ENCODE data around the gene SCUBE1. TPM values are rescaled to one million over a fixed set of nuclear protein-coding genes. Genes with fewer than 3 reads are reported as not detected.

The SCUBE1 gene
- total RNA-seq, 2 experiments from 2014 or later: not detected

GRCh38 chr22:43191831-43192230 lies 151.3 kb downstream of the SCUBE1 start:
- CTCF ChIA-PET (ENCODE audit: unreplicated experiment): no interaction called here

GRCh38 chr22:43188829-43189545 lies 154.2 kb downstream of the SCUBE1 start:
- H4K20me1 ChIP-seq (ENCODE audit: insufficient read depth, low read length): no peaks in the 10 kb centered on the region
- no peak overlapping the region for H3K4me2 ChIP-seq (ENCODE audit: low read length)
- DNase-seq (ENCODE audit: low spot score): no peak
- ChIA-PET CTCF (ENCODE audit: unreplicated experiment) (no interaction called here), POLR2A (interaction anchor here (0.7 kb wide), 2 partner anchors 474 to 858 kb away, joined by 4 read pairs; no protein-coding TSS in a partner anchor)
- no peak for TF ChIP-seq CTCF (conservative IDR thresholded peaks at IDR 0.05; ENCODE audit: low read length)
- no peak for TF ChIP-seq EZH2phosphoT487 (IDR thresholded peaks at IDR 0.05; ENCODE audit: borderline replicate concordance, low read depth, low read length)
- peaks cover 4% of the 10 kb centered on the region; the same call in 1 of the 2 replicates for H3K9me3 ChIP-seq (ENCODE audit: low read length)
- H3K9me2 ChIP-seq (ENCODE audit: insufficient read depth, low read length): no peaks in the 10 kb centered on the region
- peaks cover 1% of the 10 kb centered on the region; the same call in 1 of the 2 replicates for H3K36me3 ChIP-seq (ENCODE audit: insufficient read depth, low read length)
- H3K4me1 ChIP-seq (ENCODE audit: insufficient read depth, low read length, poor library complexity, severe bottlenecking): peaks cover 20% of the 10 kb centered on the region
- H2AFZ ChIP-seq (ENCODE audit: low read length): no peak overlapping the region
- no peak overlapping the region for H3K27ac ChIP-seq (ENCODE audit: low read depth, low read length, poor library complexity, severe bottlenecking)
- no peak overlapping the region for H3K4me3 ChIP-seq (ENCODE audit: low read depth, low read length, poor library complexity, severe bottlenecking)
- H3K79me2 ChIP-seq (ENCODE audit: insufficient read depth, low read depth, low read length): peaks cover 16% of the 10 kb centered on the region; the same call in 1 of the 2 replicates
- BruUV-seq (replicated peaks): no TSS peak
- intact Hi-C loops (cut with micrococcal nuclease; ENCODE audit: unreplicated experiment): no loop called here

More at GRCh38 chr22:43191831-43192230, 151.3 kb downstream of the SCUBE1 start:
- H3K4me2 ChIP-seq (ENCODE audit: low read length): no peak overlapping the region
- no peaks in the 10 kb centered on the region for H3K9me2 ChIP-seq (ENCODE audit: insufficient read depth, low read length)
- no peaks in the 10 kb centered on the region for H4K20me1 ChIP-seq (ENCODE audit: insufficient read depth, low read length)
- H3K27ac ChIP-seq (ENCODE audit: low read depth, low read length, poor library complexity, severe bottlenecking): no peak overlapping the region
- TF ChIP-seq CTCF (conservative IDR thresholded peaks at IDR 0.05; ENCODE audit: low read length): no peak
- TF ChIP-seq EZH2phosphoT487 (IDR thresholded peaks at IDR 0.05; ENCODE audit: borderline replicate concordance, low read depth, low read length): no peak
- peaks cover 5% of the 10 kb centered on the region for H3K4me1 ChIP-seq (ENCODE audit: insufficient read depth, low read length, poor library complexity, severe bottlenecking)
- H3K36me3 ChIP-seq (ENCODE audit: insufficient read depth, low read length): no peaks in the 10 kb centered on the region
- peaks cover 4% of the 10 kb centered on the region; the same call in 1 of the 2 replicates for H3K9me3 ChIP-seq (ENCODE audit: low read length)
- no peaks in the 10 kb centered on the region for H3K79me2 ChIP-seq (ENCODE audit: insufficient read depth, low read depth, low read length)
- no peak overlapping the region for H3K4me3 ChIP-seq (ENCODE audit: low read depth, low read length, poor library complexity, severe bottlenecking)
- no peak for DNase-seq (ENCODE audit: low spot score)
- POLR2A ChIA-PET: interaction anchor here (0.5 kb wide), 1 partner anchor 1571 kb away, joined by 4 read pairs; no protein-coding TSS in a partner anchor
- intact Hi-C loops (cut with micrococcal nuclease; ENCODE audit: unreplicated experiment): no loop called here
- H2AFZ ChIP-seq (ENCODE audit: low read length): no peak overlapping the region
- no TSS peak for BruUV-seq (replicated peaks)
